DOHH2 (cell line): Measurements from ENCODE around the gene DAP.

ENCODE experiments used
- EZH2phosphoT487 ChIP-seq: fragments of 200-600 bp; sonication (generic); IDR thresholded peaks from 2 replicates; pipeline ENCODE4 v1.6.1; 2017; ENCODE audit warnings: borderline replicate concordance, mild to moderate bottlenecking, antibody characterized with exemption, low read length, moderate library complexity, mixed read lengths
- TF ChIP-seq, protein P1 (sequence below): fragments of 200-600 bp; sonication (generic); IDR thresholded peaks from one replicate; pipeline ENCODE4 v1.5.1; 2014; ENCODE audit warnings: antibody characterized with exemption, mild to moderate bottlenecking, low read depth, low read length; ENCODE audit not compliant: poor library complexity, severe bottlenecking

GRCh38 chr5:10757922-10758555 lies 3.0 kb downstream of the DAP start:
- TF ChIP-seq, protein P1, sequence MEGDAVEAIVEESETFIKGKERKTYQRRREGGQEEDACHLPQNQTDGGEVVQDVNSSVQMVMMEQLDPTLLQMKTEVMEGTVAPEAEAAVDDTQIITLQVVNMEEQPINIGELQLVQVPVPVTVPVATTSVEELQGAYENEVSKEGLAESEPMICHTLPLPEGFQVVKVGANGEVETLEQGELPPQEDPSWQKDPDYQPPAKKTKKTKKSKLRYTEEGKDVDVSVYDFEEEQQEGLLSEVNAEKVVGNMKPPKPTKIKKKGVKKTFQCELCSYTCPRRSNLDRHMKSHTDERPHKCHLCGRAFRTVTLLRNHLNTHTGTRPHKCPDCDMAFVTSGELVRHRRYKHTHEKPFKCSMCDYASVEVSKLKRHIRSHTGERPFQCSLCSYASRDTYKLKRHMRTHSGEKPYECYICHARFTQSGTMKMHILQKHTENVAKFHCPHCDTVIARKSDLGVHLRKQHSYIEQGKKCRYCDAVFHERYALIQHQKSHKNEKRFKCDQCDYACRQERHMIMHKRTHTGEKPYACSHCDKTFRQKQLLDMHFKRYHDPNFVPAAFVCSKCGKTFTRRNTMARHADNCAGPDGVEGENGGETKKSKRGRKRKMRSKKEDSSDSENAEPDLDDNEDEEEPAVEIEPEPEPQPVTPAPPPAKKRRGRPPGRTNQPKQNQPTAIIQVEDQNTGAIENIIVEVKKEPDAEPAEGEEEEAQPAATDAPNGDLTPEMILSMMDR: no peak
- TF ChIP-seq EZH2phosphoT487: no peak
